ENCODE data around the gene ADCY9.

ADCY9 gene

GRCh38 chr16:3915426-3916260 is 200.6 kb downstream of the ADCY9 start:
- DNase-seq (ENCODE audit: low read depth, low spot score) = no peak

- no peak for DNase-seq (ENCODE audit: low read depth, low spot score)
Observed at GRCh38 chr16:3912897-3913296, 203.3 kb downstream of the ADCY9 start.
